Measurements from ENCODE around the gene GZF1. TPM values are rescaled to one million over a fixed set of nuclear protein-coding genes. Genes with fewer than 3 reads are reported as not detected.

Gene GZF1
- total and polyA plus RNA-seq, 2 donors from 2014 or later: 7.7 to 14.1 TPM

GRCh38 chr20:23362392-23363256 lies 642 bp downstream of the GZF1 start:
- H3K4me3 ChIP-seq (ENCODE audit: low read length in 3 of 3): peak overlapping the region; percentile 63 to 79 (median 78)
- DNase-seq (peak in 4 of 5 donors; percentile 43 to 88 (median 49)), FAIRE-seq (no peak)
- no peaks in the 10 kb centered on the region for H3K27me3 ChIP-seq (ENCODE audit: control insufficient read depth, insufficient read depth, low read length)
- peaks cover 2 to 5% (median 3%) of the 10 kb centered on the region in 3 donors for H3K36me3 ChIP-seq (ENCODE audit: control insufficient read depth in 2 of 3, insufficient read depth in 3 of 3, low read length in 3 of 3)
- H3K4me1 ChIP-seq (ENCODE audit: control insufficient read depth in 2 of 3, insufficient read depth in 2 of 3, low read depth in 1 of 3, low read length in 3 of 3): peaks cover 0 to 31% (median 28%) of the 10 kb centered on the region in 3 donors
- intact Hi-C loops (cut with DNase I): no loop called here
- H3K9ac ChIP-seq (ENCODE audit: low read length in 3 of 3): peak overlapping the region; percentile 37 to 90 (median 78)
- H3K9me3 ChIP-seq (ENCODE audit: control insufficient read depth in 2 of 3, insufficient read depth in 1 of 3, low read length in 3 of 3): no peaks in the 10 kb centered on the region
- TF ChIP-seq, protein P1, sequence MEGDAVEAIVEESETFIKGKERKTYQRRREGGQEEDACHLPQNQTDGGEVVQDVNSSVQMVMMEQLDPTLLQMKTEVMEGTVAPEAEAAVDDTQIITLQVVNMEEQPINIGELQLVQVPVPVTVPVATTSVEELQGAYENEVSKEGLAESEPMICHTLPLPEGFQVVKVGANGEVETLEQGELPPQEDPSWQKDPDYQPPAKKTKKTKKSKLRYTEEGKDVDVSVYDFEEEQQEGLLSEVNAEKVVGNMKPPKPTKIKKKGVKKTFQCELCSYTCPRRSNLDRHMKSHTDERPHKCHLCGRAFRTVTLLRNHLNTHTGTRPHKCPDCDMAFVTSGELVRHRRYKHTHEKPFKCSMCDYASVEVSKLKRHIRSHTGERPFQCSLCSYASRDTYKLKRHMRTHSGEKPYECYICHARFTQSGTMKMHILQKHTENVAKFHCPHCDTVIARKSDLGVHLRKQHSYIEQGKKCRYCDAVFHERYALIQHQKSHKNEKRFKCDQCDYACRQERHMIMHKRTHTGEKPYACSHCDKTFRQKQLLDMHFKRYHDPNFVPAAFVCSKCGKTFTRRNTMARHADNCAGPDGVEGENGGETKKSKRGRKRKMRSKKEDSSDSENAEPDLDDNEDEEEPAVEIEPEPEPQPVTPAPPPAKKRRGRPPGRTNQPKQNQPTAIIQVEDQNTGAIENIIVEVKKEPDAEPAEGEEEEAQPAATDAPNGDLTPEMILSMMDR (IDR thresholded peaks at IDR 0.05; ENCODE audit: borderline replicate concordance, extremely low read depth, insufficient read depth): no peak
- peak overlapping the region; percentile 97 to 99 for H3K27ac ChIP-seq (ENCODE audit: low read depth in 2 of 2, low read length in 2 of 2)

DNA sequence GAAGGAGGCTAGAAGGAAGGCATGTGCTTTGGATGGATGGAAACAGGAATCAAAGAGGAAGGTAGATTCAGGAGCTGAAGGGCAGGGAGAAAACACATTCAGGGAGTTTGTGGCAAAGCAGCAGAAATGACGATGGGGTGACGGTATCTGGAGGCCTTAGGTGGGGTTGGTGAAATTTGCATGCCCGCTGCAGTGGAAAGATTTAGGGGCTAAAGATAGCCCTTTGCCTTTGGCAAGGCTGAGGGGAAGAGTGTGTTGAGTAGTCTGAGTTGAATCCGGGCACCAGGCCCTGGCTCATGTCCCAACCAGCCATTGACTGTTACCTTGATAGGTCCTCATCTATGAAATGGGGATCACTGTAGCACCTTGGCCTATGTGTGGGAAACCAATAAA lies 1.3 kb downstream of the GZF1 start:
- H3K9ac ChIP-seq (ENCODE audit: low read length in 3 of 3): peak overlapping the region in 1 of 3 donors; percentile 90
- peak overlapping the region; percentile 97 to 99 for H3K27ac ChIP-seq (ENCODE audit: low read depth in 2 of 2, low read length in 2 of 2)
- H3K9me3 ChIP-seq (ENCODE audit: control insufficient read depth in 2 of 3, insufficient read depth in 1 of 3, low read length in 3 of 3): no peaks in the 10 kb centered on the region
- FAIRE-seq (no peak), DNase-seq (peak in 1 of 5 donors; percentile 44)
- H3K27me3 ChIP-seq (ENCODE audit: control insufficient read depth, insufficient read depth, low read length): no peaks in the 10 kb centered on the region
- H3K36me3 ChIP-seq (ENCODE audit: control insufficient read depth in 2 of 3, insufficient read depth in 3 of 3, low read length in 3 of 3): peaks cover 2 to 5% (median 3%) of the 10 kb centered on the region in 3 donors
- peaks cover 0 to 34% (median 31%) of the 10 kb centered on the region in 3 donors for H3K4me1 ChIP-seq (ENCODE audit: control insufficient read depth in 2 of 3, insufficient read depth in 2 of 3, low read depth in 1 of 3, low read length in 3 of 3)
- intact Hi-C loops (cut with DNase I): no loop called here
- H3K4me3 ChIP-seq (ENCODE audit: low read length in 3 of 3): peak overlapping the region; percentile 63 to 79 (median 78)
- TF ChIP-seq, protein P1 (IDR thresholded peaks at IDR 0.05; ENCODE audit: borderline replicate concordance, extremely low read depth, insufficient read depth): no peak

GRCh38 chr20:23365390-23366165 lies 3.6 kb downstream of the GZF1 start:
- Histone ChIP-seq H3K27ac (ENCODE audit: low read depth in 2 of 2, low read length in 2 of 2) (no peak overlapping the region), H3K9me3 (ENCODE audit: control insufficient read depth in 2 of 3, insufficient read depth in 1 of 3, low read length in 3 of 3) (no peaks in the 10 kb centered on the region), H3K4me1 (ENCODE audit: control insufficient read depth in 2 of 3, insufficient read depth in 2 of 3, low read depth in 1 of 3, low read length in 3 of 3) (peaks cover 0 to 38% (median 27%) of the 10 kb centered on the region in 3 donors), H3K9ac (ENCODE audit: low read length in 3 of 3) (peak overlapping the region in 1 of 3 donors; percentile 19), H3K27me3 (ENCODE audit: control insufficient read depth, insufficient read depth, low read length) (no peaks in the 10 kb centered on the region), H3K4me3 (ENCODE audit: low read length in 3 of 3) (peak overlapping the region in 1 of 3 donors; percentile 14), H3K36me3 (ENCODE audit: control insufficient read depth in 2 of 3, insufficient read depth in 3 of 3, low read length in 3 of 3) (peaks cover 8 to 22% (median 17%) of the 10 kb centered on the region in 3 donors)
- TF ChIP-seq, protein P1 (IDR thresholded peaks at IDR 0.05; ENCODE audit: borderline replicate concordance, extremely low read depth, insufficient read depth): no peak
- intact Hi-C loops (cut with DNase I): no loop called here
- no peak for FAIRE-seq
- peak in 2 of 5 donors; percentile 42 to 75 for DNase-seq

All from kidney (tissue), 14 donors.